Amniotic epithelial cell (primary cell): Measurements from ENCODE around the gene SAP30BP.
A peak's percentile ranks its signal among the peaks of the same experiment; 100 is the strongest.

Experiments used
- DNase-seq: peaks from one replicate; pipeline ENCODE4 v3.0.0-alpha.2; 2010; ENCODE audit warnings: low read depth

The SAP30BP gene

DNA sequence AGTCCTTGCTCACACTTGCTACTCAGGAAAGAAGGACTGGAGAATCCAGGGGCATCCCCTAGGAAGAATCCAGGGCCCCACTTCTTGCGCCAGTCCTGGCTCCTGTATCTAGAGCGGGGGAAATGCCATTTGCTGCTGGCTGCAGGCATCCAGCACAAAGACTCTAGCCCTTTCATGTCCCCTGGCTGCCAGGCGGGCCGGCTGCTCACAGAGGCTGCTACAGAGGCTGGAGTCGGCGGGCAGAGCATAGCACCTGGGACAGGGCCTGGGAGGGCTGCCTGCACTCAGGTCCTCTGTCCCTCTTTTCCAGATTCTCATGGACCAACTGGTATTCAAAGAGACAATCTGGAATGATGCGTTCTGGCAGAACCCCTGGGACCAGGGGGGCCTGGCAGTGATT is 20.1 kb upstream of the SAP30BP start:
- no peak for DNase-seq

DNA sequence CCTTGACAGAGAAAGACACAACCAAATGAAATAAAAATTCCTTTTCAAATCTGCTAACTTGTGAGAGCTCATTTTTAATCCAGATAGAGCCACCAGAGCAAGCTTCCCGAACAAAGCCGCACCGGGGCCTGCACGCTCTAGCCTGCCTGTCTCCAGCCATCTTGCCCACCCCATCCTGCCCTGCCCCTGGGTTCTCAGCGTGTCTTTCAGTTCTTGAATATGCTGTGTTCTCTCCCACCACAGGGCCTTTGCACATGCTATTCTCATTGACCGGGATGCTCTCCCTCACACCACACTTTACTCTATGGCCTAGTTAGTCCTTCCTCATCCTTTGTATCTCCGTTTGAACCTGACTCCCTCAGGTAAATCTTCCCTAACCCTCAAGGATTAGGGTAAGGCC is 19.2 kb upstream of the SAP30BP start:
- DNase-seq, result no peak

GRCh38 chr17:75649687-75650086 is 17.5 kb upstream of the SAP30BP start:
- DNase-seq, result no peak

DNA sequence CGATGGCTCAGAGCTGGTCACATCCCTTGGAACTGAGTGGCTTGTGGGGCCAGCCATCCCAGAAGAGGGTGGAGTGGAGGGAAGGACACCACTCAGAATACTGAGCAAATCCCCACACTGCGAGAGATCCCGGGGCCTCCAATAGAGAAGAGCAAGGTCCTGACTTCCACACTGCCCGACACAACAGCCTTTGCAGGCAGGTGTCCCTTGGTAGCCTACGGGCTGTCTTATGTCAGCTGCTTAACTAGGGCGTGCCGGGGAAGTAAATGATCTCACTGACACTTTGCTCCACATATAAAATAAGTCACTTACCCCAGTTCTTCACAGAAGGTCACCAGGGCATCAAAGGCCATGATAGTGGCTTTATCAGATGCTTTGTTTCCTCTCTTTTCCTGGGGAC is 16.3 kb upstream of the SAP30BP start:
- no peak for DNase-seq

GRCh38 chr17:75652341-75652740 is 14.8 kb upstream of the SAP30BP start:
- no peak for DNase-seq

GRCh38 chr17:75652934-75653549 is 14.1 kb upstream of the SAP30BP start:
- peak; percentile 38 for DNase-seq

GRCh38 chr17:75654176-75654575 is 13.0 kb upstream of the SAP30BP start:
- DNase-seq, result peak; percentile 13

DNA sequence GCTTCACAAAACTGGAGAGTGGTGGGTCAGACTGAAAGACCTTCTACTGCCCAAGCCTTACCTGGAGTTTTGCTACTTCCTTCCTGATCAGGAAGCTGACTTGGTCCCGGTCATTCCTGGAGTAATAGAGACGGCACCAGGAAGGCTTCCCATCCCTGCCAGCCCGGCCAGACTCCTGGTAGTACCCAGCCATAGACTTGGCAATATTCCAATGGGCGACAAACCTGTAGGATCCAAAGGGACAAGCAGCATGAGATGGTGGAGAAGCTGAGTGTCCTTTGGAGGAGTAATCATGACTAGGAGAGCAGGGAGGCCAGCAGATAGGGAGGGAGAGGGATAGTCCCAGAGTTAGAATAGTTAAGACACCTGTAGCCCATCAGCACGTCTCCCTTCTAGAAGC is 8.9 kb upstream of the SAP30BP start:
- no peak for DNase-seq

DNA sequence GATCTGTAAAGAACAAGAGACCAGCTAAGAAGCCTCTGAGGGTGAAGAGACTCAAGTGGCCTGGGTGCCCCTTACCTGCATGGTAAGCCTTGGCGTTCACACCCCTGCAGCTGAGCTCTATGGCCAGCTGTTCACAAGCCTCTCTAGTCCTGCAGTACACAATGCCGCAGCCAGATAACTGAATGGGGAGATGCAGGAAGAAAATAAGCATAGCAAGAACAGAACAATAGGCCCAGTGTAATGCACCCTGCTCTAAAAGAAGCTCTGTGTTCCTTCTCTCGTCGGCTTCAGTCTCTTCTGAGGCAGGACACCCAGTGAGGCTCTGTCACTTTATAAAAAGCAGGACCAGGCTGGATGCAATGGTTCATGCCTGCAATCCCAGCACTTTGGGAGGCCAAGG is 5.6 kb upstream of the SAP30BP start:
- DNase-seq, result no peak

DNA sequence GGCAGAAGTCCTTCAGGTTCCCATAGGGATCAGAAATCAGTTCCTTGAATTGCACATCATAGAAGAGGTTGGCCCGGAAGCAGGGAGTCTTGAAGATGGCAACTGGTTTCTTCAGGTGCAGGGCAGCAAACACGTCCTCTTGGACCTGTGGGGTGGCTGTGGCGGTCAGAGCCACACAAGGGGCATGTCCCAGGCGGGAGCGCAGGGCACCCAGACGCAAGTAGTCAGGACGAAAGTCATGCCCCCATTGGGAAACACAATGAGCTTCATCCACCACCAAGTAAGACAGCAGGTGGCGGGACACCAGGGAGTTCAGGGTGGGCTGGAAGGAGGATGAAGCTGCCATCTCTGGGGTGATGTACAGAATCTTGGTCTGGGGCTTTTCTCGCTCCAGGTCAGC is 4.6 kb upstream of the SAP30BP start:
- DNase-seq, result no peak

- DNase-seq, result no peak
Observed at GRCh38 chr17:75664099-75664549, 3.0 kb upstream of the SAP30BP start.

- no peak for DNase-seq
Observed at GRCh38 chr17:75665981-75666380, 1.2 kb upstream of the SAP30BP start.

DNA sequence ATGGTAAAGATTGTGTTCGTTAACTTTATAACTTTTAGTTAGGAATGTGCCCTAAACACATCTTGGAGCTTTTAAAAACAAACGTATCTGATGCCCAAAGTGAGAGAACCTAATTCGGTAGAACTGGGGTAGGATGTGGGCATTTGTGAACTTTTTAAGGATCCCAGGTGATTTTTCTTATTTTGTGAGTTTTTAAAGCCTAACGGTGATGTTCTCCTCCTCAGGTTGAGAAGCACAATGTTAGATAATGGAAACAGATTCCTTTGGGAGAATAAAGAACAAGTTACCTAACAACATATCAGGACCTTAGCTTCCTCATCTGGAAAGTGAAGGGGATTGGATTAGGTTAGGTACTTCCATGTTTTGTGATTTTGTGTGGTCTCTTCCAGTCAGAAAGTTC is 687 bp downstream of the SAP30BP start:
- no peak for DNase-seq

- no peak for DNase-seq
Observed at GRCh38 chr17:75668489-75668888, 1.4 kb downstream of the SAP30BP start.

DNA sequence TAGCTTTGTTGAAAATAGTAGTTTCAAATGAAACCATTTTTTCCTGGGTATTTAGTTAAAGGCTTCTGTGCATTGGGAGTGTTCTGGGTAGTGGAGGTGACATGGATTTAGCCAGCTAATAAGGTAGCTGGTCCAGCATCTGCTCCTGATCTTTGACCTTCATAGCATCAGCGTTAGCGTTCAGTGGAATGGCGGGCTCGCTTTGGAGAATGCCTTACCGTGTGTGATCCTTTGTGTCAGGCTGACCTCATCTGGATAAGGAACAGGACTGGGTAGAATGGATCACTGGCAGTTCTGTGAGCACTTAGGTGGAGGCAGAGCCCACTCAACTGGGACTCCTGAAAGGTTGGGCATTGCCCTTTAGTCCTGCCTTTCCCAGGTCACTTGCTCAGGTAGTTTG is 3.7 kb downstream of the SAP30BP start:
- DNase-seq, result no peak

- no peak for DNase-seq
Observed at GRCh38 chr17:75672011-75672410, 4.9 kb downstream of the SAP30BP start.

- no peak for DNase-seq
Observed at GRCh38 chr17:75673487-75673886, 6.3 kb downstream of the SAP30BP start.

- DNase-seq, result no peak
Observed at GRCh38 chr17:75676461-75676860, 9.3 kb downstream of the SAP30BP start.

GRCh38 chr17:75679706-75680211 is 12.6 kb downstream of the SAP30BP start:
- DNase-seq, result peak; percentile 39

DNA sequence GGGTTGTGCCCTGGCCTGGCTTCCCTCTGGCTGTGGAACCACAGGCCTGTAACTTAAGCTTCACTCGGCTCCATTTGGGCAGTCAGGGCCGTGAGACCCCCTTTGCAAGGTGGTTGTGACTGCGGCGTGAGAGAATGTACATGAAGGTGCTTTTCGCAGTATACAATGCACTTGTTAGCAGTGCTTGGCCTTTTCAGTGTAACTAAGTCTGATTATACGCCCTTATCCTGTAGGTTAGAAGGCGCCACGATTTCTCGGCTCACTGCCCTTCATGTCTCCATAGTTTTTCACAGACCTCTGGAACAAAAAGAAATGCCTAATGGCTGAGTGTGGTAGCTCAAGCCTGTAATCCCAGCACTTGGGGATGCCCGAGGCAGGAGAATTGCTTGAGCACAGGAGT is 13.3 kb downstream of the SAP30BP start:
- no peak for DNase-seq

DNA sequence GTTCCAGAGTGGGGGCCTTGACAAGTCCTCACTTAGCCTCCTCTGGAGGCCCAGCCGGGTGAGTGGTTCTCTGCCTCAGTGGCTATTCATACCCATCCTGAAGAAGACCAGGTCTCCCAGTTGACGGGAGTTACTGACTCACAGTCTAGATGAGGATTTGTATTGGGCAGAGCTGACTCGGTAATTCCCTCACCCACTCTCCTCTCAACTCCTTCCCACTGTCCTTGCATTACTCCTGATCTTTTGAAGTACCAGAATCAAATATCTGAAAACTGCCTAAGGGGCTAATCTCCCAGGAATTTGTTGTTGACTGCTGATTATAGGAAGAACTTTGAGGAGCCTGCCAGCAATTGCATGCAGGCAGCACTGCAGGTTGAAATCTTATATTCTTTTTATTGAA is 14.2 kb downstream of the SAP30BP start:
- peak; percentile 95 for DNase-seq

DNA sequence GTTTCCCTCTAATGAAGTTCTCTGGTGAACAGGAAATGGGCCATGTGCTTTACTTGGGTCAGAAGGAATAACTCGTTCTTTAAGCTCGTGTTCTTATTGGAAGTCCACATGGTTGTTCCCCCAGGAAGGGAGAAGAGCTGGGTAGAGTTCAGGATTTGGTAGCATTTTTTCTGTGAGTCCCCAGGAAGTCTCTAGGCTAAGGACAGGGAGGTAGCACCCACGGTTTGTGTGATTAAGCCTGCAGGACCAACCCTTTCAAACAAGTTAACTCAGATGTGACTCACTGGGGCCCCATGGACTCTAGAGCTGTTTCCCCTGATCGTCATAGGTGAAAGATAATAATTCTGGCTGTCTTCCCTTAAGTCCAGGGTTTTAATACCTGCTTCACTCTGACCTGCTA is 16.4 kb downstream of the SAP30BP start:
- peak; percentile 76 for DNase-seq

GRCh38 chr17:75684249-75684648 is 17.1 kb downstream of the SAP30BP start:
- DNase-seq, result peak; percentile 61

DNA sequence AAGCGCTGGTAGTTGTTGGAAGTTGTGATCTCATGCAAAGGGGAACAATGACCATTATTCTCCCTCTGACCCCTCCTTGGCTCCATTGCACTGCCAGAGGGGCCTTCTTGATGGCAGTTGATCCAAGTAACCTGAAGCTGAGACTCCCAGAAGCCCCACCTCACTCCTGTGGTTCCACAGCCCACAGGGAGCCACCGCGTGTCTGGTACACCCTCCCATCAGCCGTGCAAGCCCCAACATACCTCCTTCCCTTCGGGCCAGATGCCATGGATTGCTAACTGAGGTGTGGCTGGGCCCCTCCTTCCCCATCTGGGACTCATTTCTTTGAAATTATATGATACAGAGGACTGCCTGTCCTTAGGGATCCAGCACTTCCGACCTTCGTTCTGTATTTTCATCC is 17.8 kb downstream of the SAP30BP start:
- peak; percentile 75 for DNase-seq
